ENCODE measurements around the gene ISLR. TPM values are rescaled to one million over a fixed set of nuclear protein-coding genes. Genes with fewer than 3 reads are reported as not detected.

ISLR gene
- polyA plus RNA-seq, 10 donors = 131 to 259 (median 181) TPM

DNA sequence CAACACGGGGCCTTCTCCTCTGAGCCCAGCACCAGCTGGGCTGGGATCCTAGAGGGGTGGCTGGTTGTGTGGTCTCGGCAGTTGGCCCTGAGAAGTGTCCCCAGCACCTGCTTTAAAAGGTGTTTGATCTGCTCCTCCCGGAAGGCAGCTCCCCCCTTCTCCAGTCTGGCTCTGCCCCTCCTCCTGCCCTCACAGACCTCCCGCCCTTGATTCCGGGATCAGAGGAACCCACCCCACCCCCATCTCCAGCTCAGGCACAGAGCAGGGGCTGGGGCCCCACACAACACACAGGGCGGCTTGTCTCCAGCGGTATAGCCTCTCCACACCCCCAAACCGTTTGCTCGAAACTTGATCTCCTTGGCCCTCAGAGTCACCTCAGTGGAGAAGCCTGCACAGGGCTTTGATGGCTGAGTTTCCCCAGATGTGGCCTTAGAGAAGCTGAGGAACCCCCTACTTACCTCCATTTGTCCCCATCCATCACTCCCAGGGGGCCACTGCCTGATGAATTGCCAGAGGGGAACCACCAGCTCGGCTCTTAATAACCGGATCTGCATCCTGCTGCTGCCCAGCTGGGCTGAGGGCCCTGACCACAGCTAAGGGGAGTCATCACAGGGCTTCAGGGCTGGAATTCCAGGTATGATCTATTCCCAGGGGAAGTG lies 35.5 kb downstream of the ISLR start:
- DNase-seq = peak in 2 of 3 donors; percentile 53 to 73

DNA sequence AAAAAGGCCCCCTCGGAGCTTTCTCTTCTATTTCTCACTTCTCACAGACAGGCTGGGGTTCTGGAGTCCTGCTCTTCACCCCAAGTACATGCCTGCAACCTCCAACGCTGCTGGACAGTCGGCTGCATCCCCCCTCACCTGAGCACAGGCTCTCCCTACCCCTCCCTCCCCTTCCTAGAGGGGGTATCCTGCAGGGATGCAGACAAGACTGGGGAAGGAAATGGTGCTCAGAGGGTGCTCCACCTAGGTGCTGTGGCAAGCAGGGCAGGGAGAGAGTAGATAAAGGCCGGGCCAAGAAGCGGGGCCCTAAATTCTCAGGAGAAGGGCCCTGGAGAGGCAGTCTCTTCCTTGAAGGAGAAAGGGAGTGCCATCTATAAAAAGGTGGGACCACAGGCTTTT lies 36.0 kb downstream of the ISLR start:
- no peak for DNase-seq

DNA sequence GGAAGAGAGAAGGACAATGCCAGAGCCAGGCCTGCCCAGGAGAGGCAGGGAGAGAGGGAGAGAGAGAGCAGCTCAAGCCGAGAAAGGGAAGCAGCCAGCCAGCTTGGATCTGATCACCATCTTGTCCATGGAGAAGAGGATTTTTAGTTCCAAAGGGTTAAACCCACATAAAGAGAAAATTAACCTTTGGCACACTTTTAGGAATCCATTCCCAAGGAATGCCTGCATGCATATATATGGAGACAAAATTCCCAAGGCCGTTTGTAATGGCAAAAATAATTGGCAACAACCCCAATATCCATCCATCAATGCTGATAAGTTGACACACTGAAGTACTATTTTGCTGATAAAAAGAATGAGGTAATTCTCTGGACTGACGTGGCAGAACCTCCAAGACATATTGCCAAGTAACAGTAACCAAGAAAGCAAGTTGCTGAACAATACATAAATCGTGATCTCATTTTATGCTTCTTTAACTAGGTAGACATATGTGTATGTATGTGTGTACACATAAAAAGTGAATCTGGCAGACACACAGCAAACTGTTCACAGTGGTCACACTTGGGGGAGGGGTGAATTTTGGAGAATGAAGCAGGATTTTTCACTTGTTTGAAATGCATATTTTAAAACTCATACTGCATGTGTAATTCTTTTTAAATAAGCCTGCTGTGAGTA lies 36.6 kb downstream of the ISLR start:
- DNase-seq = peak; percentile 59 to 88 (median 80)

DNA sequence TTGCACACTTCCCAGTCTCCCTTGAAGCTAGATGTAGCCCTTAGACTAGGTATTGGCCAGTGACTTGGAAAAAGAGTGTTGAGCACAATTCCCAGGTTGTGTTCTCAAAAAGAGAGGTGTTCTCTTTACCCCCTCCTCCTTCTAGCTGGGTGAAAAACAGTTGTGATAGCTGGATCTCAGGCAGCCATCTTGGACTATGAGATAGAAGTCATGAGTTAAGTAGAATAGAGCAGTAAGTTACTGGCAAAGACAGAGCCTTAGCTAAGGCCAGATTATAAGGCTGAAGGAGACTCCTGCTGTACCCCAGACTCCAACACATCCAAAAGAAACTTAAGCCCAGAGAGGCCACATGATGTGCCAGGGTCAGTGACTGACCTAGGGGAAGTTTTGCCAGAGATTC lies 37.2 kb downstream of the ISLR start:
- DNase-seq = no peak

DNA sequence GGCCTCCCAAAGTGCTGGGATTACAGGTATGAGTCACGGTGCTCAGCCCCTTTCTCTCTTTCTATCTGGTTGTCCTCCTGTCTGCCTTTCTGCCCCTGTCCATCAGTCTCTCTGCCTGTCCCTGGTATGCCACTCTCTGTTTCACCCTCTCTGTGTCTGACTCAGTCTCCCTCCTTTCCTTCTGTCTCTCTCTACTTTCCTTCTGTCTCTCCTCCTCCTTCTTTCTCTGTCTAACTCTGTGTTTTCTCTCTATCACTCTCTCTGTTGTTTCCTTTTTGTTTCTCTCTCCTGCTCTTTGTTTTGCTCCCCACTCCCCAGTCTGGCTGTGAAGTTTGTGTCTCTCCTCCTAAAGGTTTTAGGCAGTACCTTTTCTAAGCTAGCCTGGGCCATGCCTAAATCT lies 38.1 kb downstream of the ISLR start:
- no peak for DNase-seq

DNA sequence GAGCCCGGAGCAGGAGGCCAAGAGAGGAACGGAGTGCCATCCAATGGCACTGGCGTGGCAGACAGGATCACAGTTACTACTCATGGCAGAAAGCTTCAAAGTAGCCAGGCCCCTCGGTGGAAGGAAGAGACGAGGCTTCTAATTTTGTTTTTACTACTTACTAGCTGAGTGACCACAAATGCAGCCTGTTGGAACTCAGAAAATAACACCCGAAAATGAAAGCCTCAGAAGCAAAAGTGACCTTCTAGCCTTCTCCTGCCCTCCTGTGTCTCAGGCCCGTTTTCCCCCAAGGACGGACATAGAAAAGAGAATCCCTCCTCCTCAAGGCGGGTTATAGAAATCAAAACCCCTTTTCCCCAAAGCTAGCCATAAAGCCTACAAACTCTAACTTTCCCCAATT lies 39.0 kb downstream of the ISLR start:
- no peak for DNase-seq

DNA sequence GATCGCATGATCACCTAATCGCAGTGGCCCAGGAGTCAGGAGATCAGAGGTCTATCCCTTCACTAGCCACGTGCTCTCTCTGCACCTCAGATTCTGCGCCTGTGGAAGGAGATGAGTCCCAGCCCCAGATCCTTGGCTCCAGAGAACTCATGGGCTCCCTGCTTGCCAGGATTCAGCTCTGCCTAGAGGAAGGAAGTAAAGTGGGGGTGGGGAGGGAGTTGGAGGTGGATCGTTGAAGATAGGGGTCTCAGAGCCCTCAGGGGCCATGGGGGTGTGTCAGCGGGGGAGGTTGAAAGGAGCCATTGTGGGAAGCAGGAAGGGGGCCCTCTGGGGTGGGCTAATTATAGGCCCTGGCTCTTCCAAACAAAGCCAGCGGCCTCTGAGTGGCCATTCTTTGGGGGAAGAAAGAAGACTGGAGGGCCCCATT lies 40.4 kb downstream of the ISLR start:
- peak in 1 of 3 donors; percentile 76 for DNase-seq

DNA sequence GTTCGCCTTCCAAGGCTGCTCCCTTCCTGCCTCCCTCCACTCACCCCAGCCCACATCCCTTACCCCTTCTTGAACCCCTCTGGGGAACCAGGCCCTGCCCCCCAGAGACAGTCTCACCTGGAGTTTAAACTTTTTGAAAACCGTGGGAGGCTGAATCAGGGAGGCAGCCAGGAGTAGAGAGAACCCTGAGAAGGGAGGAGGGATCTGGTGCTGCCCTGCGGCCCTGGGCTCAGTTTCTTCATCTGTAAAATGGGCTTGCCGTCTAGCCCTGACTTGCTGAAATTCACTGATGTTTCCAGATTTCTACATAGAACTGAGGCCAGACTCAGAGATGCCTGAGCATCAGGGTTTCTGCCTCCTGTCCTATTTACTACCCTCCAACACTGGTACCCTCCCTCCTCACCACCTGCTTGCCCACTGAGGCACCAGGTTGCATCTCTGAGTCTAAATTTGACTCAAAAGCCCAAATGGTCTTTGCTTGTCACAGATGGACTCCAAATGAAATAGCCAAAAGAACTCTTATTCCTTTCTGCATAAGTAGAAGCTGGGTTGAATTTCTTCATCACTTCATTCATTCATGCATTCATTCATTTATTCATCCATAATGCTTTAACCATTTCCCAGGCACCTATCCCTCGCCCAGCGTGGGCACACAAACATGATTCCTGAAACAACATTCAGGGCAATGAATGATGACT lies 41.0 kb downstream of the ISLR start:
- no peak for DNase-seq

DNA sequence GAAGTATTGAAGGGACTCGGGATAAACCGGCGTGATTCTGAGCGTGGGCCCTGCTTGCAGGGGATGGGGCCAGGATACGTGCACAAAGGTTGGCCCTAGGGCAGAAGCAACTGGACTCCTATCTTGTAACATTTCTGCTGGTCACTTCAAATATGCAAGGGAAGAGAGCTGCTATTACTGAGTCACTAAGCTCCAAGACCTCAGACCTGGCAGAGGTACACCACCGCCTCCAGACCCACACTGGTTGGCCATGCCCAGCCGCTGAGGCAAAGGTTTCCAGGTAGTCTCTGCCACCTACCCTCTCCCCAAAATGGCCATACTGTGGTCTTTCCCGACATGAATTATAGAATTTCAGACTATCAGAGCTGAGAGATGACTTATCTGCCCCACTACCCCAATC lies 42.4 kb downstream of the ISLR start:
- no peak for DNase-seq

DNA sequence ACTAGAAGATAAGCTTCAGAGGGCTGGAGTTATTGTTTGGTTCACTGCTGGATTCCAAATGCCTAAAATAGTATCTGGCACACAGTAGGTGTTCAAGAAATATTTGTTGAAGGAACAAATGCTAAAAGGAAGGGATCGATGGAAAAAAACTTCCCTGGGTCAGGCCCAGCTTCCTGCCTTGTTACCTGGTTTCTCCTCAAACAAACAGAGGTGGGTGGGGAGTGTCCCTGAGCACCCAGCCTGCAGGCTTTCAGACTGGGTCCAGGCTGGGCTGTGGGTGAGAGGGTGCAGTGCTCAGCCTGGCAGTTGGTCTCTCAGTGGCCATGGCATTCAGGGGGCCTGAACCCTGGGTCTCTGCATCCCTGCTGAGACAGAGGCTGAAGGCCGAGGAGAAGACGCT lies 43.4 kb downstream of the ISLR start:
- DNase-seq = no peak

DNA sequence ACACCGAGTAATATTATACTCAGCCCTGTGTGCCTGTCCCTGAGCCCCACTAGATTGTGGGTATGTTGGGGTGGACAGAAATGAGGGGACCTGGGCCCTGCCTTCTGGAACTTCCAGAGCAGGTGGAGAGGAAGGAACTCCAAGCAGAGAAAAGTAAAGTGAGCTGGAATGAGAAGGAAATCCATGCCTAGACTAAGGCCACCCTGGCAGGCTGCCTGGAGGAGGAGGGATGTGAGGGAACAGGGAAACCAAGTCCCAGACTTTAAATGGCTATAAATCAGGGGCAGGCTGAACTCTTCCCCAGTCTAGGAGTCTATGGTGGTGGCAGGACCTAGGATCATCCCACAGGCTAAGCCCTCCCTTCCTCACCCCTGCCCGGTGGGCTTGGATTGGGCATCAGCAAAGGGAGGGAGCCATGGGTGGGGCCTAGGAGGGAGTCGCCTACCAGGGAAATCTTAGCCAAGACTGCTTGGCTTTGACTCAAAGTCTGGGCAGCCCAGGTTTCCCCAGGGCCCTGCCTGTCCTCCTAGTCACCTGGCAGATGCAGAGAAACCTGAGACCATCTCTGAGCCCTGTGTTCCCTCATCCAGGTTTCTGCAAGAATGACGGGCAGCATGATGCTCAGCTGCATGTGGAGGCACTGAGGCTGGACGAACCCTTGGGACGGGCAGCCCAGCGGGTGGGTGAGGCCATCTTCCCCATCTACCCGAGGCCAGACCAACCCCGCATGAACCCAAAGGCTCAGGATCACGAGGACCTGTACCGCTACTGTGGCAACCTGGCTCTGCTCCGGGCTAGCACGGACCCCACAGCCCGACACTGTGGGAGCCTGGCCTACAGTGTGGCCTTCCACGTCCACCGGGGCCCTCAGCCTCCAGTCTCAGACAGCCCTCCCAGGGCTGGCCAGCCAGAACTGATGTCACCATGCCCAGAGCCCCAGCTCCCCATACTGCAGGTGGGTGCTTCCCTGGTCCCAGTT lies 44.7 kb downstream of the ISLR start:
- DNase-seq = no peak

DNA sequence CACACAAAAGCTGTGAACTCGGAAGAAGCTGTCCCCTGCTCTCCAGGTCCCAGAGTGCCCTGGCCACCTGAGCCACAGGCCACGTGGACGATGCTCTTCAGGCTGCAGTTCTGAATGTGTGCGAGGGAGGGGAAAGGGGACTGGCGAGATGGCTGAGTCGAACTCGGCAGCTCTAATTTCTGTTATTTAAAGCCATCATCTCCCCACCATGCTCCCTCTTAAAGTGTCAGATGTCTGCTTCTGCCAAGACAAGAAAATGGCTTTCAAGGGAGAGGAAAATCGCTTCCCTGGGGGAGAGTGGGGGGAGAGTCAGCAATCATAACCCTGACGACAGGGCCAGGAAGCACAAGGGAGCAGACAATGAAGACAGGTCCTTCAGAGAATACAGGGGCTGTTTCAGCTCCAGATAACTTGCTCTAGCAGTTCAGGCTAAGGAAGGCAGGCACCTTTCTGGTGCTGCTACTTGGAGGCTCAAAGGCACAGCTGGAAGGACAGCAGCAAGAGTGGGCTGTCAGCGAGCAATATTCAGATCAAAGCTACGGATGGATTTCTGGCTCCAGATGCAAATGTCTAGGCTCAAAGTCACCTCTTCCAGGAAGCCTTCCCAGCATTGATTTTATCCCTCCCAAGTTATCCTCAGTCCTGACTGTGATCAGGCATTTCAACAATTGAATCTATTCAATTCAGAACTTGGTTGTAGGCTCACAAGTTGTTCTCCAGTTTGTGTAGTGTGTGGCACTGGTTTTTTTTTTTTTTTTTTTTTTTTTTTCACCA lies 47.2 kb downstream of the ISLR start:
- no peak for DNase-seq

DNA sequence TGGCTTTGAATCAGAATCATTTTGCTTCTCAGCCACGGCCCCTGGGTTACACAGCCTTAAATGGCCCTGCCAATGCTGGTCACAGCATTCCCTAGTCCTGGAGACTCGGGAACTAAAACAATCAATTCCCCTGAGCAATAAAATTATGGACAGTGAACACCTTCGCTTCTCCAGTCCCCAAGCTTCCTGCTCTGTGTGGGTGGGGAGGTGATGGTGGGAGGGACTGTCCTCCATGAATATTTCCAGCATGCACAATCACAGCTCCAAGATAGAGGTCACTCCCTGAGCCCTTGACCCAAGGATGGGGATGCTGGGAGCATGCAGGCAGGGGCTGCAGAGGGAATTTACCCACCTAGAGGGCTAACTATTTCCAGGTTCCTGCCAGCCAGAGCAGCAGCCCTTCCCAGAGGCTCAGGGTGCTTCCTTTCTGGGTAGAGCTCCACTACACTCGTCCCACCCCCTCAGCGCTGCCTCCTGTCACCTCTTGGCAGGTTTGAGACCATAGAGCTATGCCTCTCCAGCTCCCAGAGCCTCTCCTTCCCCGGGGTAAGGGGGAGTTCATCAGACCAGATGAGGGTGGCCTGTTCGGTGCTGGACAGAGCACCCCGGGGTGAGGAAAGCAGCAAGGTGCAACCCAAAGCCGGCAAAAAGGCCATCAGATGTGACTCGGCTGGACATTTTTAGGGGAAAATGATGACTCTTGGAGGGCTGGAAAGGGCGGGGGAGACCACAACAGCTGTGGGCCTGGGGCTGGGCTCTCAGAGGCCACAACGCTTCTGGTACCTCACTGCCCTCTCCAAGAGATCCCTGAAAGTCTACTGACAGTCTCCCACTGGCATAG lies 48.1 kb downstream of the ISLR start:
- DNase-seq = no peak

DNA sequence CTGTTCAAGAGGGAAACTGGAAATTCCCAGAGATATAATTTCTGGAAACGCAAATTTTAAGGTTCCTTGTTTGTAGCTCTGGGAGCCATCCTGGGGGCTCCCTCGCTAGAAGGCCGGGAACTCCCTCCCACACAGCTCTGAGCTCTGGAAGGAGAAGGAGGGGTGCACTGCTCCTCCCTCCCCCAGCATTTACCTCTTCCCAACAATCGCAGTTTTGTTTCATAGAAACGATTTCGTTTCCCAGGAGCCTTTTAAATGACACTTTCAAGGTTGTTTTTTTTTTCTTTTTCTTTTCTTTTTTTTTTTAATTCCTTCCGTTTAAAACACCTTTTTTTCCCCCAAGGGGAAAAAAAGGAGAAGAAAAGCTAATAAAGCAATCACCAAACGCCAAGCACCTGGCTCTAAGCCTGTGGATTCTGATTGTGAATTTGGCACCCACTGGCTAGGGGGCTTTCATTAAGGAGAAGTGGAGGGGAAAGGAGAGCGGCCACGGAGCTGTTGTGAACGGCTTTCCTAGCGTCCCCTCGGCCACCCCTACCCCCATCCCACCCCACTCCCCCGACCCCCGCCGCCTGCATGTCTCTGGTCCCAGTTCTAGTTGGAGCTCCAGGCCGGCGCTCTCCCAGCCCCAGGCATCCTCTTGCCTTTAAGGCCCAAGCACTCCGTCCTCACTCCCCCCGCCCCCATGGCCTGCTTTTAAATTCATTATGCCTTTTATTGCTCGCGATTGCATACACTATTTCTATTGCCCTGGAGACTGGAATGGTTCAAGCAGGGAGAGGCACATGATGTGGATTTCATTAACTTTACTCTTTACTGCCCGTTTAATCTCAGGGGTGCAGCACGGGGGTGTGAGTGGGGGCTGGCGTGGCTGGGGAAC lies 49.0 kb downstream of the ISLR start:
- peak in 1 of 3 donors; percentile 54 for DNase-seq

DNA sequence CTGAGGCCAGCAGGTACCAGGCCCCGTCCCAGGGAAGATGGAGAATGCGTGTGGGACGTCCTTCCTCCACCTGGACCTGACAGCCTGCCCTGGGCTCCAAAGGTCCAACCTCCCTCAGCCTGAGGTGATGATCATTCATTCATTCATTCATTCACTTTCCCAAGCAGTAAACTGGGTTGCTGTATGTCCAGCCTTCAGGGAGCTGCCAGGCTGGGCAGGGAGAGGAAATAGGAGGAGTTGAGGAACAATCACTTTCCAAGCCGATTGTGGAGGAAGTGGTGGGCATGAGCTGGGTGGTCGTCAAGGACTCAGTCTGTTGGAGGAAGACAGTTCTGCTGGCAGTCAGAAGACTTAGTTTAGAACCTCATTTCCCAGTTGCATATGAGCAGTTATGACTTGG lies 52.4 kb downstream of the ISLR start:
- DNase-seq = no peak

Measured in muscle of back (tissue), 11 donors.